ENCODE results near the gene WDR7. TPM values are rescaled to one million over a fixed set of nuclear protein-coding genes. Genes with fewer than 3 reads are reported as not detected.

Gene WDR7
- total and polyA plus RNA-seq, 10 of the 15 experiments (the other 5 are each of a cell fraction or from before 2014, with no cell fraction given): 2.8 to 16.5 (median 11.7) TPM

DNA sequence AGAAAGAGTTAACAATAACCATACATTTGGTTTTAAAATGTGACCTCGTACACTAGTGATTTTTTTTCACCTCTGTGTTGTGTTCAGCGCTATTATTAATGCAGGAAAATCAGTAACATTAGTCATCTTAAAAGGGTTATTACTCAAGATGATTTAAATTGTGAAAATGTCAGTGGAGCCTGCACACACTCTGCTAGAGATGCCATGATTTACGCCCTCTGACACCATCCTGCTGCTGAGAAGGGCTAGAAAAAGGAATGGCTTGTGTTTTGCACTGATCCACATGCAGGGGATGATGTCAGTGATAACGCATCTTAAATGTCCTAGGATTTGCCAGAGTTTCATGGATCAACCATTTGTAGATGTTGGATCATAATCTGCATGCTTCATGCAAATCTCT, 374.4 kb downstream of the WDR7 start:
- Histone ChIP-seq H3K4me2 (ENCODE audit: control insufficient read depth, insufficient read depth) (no peak overlapping the region), H2AFZ (ENCODE audit: control insufficient read depth, low read depth, low read length) (no peak overlapping the region), H3K4me1 (ENCODE audit: control insufficient read depth, insufficient read depth, low read length) (no peaks in the 10 kb centered on the region; the same call in 1 of the 2 replicates), H3K27me3 (replicated peaks in 1 of 2; ENCODE audit: control insufficient read depth in 2 of 2, insufficient read depth in 2 of 2, low read length in 1 of 2) (no peaks in the 10 kb centered on the region), H3K36me3 (ENCODE audit: control insufficient read depth in 2 of 2, insufficient read depth in 2 of 2, low read length in 1 of 2) (no peaks in the 10 kb centered on the region; a peak in 3 of 4 replicates), H3K9ac (ENCODE audit: control insufficient read depth, insufficient read depth, low read length) (no peak overlapping the region), H3K27ac (ENCODE audit: control insufficient read depth, insufficient read depth) (no peak overlapping the region), H3K9me3 (replicated peaks; ENCODE audit: control insufficient read depth, insufficient read depth, low read length) (no peaks in the 10 kb centered on the region), H4K20me1 (ENCODE audit: control insufficient read depth, insufficient read depth) (no peaks in the 10 kb centered on the region), H3K79me2 (ENCODE audit: control insufficient read depth, insufficient read depth, low read length) (no peaks in the 10 kb centered on the region), H3K4me3 (no peak overlapping the region)
- TF ChIP-seq LARP7 (IDR thresholded peaks at IDR 0.05) (no peak), YY1 (IDR thresholded peaks at IDR 0.05; ENCODE audit: low read depth, low read length) (no peak), NFXL1 (IDR thresholded peaks at IDR 0.05; ENCODE audit: borderline replicate concordance) (no peak), TARDBP (IDR thresholded peaks at IDR 0.05; ENCODE audit: borderline replicate concordance) (no peak), POLR2A (IDR thresholded peaks at IDR 0.05; ENCODE audit: low read depth, low read length) (no peak), KLF5 (IDR thresholded peaks at IDR 0.05; ENCODE audit: partially characterized antibody) (no peak), SRF (IDR thresholded peaks at IDR 0.05; ENCODE audit: low read depth in 2 of 2, low read length in 2 of 2) (no peak)
- TF ChIP-seq, protein P1, sequence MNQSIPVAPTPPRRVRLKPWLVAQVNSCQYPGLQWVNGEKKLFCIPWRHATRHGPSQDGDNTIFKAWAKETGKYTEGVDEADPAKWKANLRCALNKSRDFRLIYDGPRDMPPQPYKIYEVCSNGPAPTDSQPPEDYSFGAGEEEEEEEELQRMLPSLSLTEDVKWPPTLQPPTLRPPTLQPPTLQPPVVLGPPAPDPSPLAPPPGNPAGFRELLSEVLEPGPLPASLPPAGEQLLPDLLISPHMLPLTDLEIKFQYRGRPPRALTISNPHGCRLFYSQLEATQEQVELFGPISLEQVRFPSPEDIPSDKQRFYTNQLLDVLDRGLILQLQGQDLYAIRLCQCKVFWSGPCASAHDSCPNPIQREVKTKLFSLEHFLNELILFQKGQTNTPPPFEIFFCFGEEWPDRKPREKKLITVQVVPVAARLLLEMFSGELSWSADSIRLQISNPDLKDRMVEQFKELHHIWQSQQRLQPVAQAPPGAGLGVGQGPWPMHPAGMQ (IDR thresholded peaks at IDR 0.05; ENCODE audit: borderline replicate concordance): no peak
- ATAC-seq (no peak), DNase-seq (ENCODE audit: low read depth, low spot score) (no peak), FAIRE-seq (no peak)
- in situ Hi-C loops (cut with MboI): no loop called here
- ChIA-PET SMC1A (ENCODE audit: uncharacterized antibody, unreplicated experiment) (interaction anchor here (1.1 to 2.9 kb wide), 5 partner anchors 23 to 156 kb away, joined by 3 to 14 read pairs (median 5); no protein-coding TSS in a partner anchor), CTCF (interaction anchor here (0.6 to 2.2 kb wide), 4 partner anchors 11 to 413 kb away, joined by 3 to 7 read pairs (median 4); no protein-coding TSS in a partner anchor), RAD21 (ENCODE audit: unreplicated experiment) (interaction anchor here (2.7 to 3.5 kb wide), 2 partner anchors 21 to 156 kb away, joined by 11 to 28 read pairs; no protein-coding TSS in a partner anchor), POLR2A (no interaction called here)
- BruUV-seq (replicated peaks): no TSS peak
- WGBS (ENCODE audit: insufficient coverage, insufficient replicate concordance, low lambda C conversion rate, missing lambda C conversion rate): 48% methylated on average over 4 of the region's 4 CpGs
- intact Hi-C loops (cut with micrococcal nuclease; ENCODE audit: unreplicated experiment): no loop called here
